Mesenchymal stem cell (in vitro differentiated cells and primary cell): Measurements from ENCODE around the gene SMPD3.

ENCODE experiments used
- DNase-seq: peaks from one replicate; pipeline ENCODE4 v3.0.0-alpha.2; 2013
- H2AFZ ChIP-seq: one replicate; pipeline ENCODE4 v1.6.1; 2013; ENCODE audit warnings: low read depth, mild to moderate bottlenecking, control low read depth, inconsistent platforms, low read length, moderate library complexity
- H2AK5ac ChIP-seq: 2 replicates; pipeline ENCODE4 v1.6.1; 2013; ENCODE audit warnings: low read length, moderate library complexity, mild to moderate bottlenecking, inconsistent platforms; ENCODE audit not compliant: severe bottlenecking
- H2BK120ac ChIP-seq: one replicate; pipeline ENCODE4 v1.6.1; 2013; ENCODE audit warnings: low read depth, mild to moderate bottlenecking, inconsistent platforms, low read length, moderate library complexity
- H2BK12ac ChIP-seq, 2 experiments: one replicate each; pipeline ENCODE4 v1.6.1; 2013; ENCODE audit warnings: inconsistent platforms in 2 of 2, low read length in 2 of 2, mild to moderate bottlenecking in 2 of 2, moderate library complexity in 2 of 2, control low read depth in 1 of 2
- H2BK15ac ChIP-seq: one replicate; pipeline ENCODE4 v1.6.1; 2013; ENCODE audit warnings: mild to moderate bottlenecking, low read depth, inconsistent platforms; ENCODE audit not compliant: poor library complexity, severe bottlenecking
- H2BK5ac ChIP-seq: 2 replicates; pipeline ENCODE4 v1.6.1; 2013; ENCODE audit warnings: low read depth, mild to moderate bottlenecking, low read length, control low read depth, inconsistent platforms; ENCODE audit not compliant: poor library complexity, severe bottlenecking
- H3K14ac ChIP-seq, 2 experiments: one replicate each; pipeline ENCODE4 v1.6.1; 2013; ENCODE audit warnings: inconsistent platforms in 2 of 2, low read length in 2 of 2, control low read depth in 1 of 2, mild to moderate bottlenecking in 1 of 2, moderate library complexity in 1 of 2
- H3K18ac ChIP-seq, 2 experiments: one replicate each; pipeline ENCODE4 v1.6.1; 2013; ENCODE audit warnings: inconsistent platforms in 2 of 2, low read length in 2 of 2, control low read depth in 1 of 2, low read depth in 1 of 2, mild to moderate bottlenecking in 1 of 2
- H3K23ac ChIP-seq, 2 experiments: one replicate each; pipeline ENCODE4 v1.6.1; 2013; ENCODE audit warnings: inconsistent platforms in 2 of 2, low read length in 2 of 2, mild to moderate bottlenecking in 2 of 2, moderate library complexity in 2 of 2, control low read depth in 1 of 2
- H3K27ac ChIP-seq: 2 replicates; pipeline ENCODE4 v1.5.1; 2013; ENCODE audit warnings: mild to moderate bottlenecking, moderate library complexity, low read length, control low read depth, inconsistent platforms; ENCODE audit not compliant: poor library complexity, severe bottlenecking
- H3K27me3 ChIP-seq, 2 experiments: 2 replicates each; pipeline versions ENCODE4 v1.6.1 to v1.7.0; 2013; ENCODE audit warnings: low read length in 2 of 2, mild to moderate bottlenecking in 2 of 2, moderate library complexity in 2 of 2, control low read depth in 1 of 2, inconsistent platforms in 1 of 2; ENCODE audit not compliant: control insufficient read depth in 1 of 2, insufficient read depth in 1 of 2
- H3K36me3 ChIP-seq, 2 experiments: 2 replicates each; pipeline versions ENCODE4 v1.6.1 to v1.7.0; 2013; ENCODE audit warnings: low read length in 2 of 2, control low read depth in 1 of 2, inconsistent platforms in 1 of 2, low read depth in 1 of 2, mild to moderate bottlenecking in 1 of 2; ENCODE audit not compliant: insufficient read depth in 2 of 2, control insufficient read depth in 1 of 2
- H3K4ac ChIP-seq, 2 experiments: one replicate each; pipeline ENCODE4 v1.6.1; 2013; ENCODE audit warnings: inconsistent platforms in 2 of 2, low read length in 2 of 2, mild to moderate bottlenecking in 2 of 2, moderate library complexity in 2 of 2, control low read depth in 1 of 2, low read depth in 1 of 2
- H3K4me1 ChIP-seq: 2 replicates; pipeline ENCODE4 v1.6.1; 2013; ENCODE audit warnings: low read depth, low read length, control low read depth; ENCODE audit not compliant: control insufficient read depth, insufficient read depth
- H3K4me2 ChIP-seq: 2 replicates; pipeline ENCODE4 v1.6.1; 2013; ENCODE audit warnings: low read length, mild to moderate bottlenecking, inconsistent platforms; ENCODE audit not compliant: poor library complexity, severe bottlenecking
- H3K4me3 ChIP-seq, 2 experiments: 2 replicates each; pipeline versions ENCODE4 v1.5.1 to v1.7.0; 2013; ENCODE audit warnings: low read length in 2 of 2, mild to moderate bottlenecking in 2 of 2, control low read depth in 1 of 2, low read depth in 1 of 2; ENCODE audit not compliant: insufficient read depth in 1 of 2
- H3K79me1 ChIP-seq: replicated peaks from 2 replicates; pipeline ENCODE4 v1.6.1; 2013; ENCODE audit warnings: mild to moderate bottlenecking, control low read depth, low read length, inconsistent platforms; ENCODE audit not compliant: poor library complexity, severe bottlenecking
- H3K9ac ChIP-seq: 2 replicates; pipeline ENCODE4 v1.7.0; 2013; ENCODE audit warnings: mild to moderate bottlenecking, low read length, moderate library complexity
- H3K9me3 ChIP-seq: 2 replicates; pipeline ENCODE4 v1.7.0; 2013; ENCODE audit warnings: mild to moderate bottlenecking, low read length; ENCODE audit not compliant: control insufficient read depth
- H4K8ac ChIP-seq: one replicate; pipeline ENCODE4 v1.6.1; 2013; ENCODE audit warnings: inconsistent platforms, mild to moderate bottlenecking, low read length, moderate library complexity
- H4K91ac ChIP-seq: one replicate; pipeline ENCODE4 v1.6.1; 2013; ENCODE audit warnings: mild to moderate bottlenecking, low read length, inconsistent platforms
- WGBS: methylation state at CpG from one replicate; pipeline ENCODE4 v1.1.7; 2013; ENCODE audit warnings: mixed read lengths; 5-methylcytosine and 5-hydroxymethylcytosine counted together

Gene SMPD3

DNA sequence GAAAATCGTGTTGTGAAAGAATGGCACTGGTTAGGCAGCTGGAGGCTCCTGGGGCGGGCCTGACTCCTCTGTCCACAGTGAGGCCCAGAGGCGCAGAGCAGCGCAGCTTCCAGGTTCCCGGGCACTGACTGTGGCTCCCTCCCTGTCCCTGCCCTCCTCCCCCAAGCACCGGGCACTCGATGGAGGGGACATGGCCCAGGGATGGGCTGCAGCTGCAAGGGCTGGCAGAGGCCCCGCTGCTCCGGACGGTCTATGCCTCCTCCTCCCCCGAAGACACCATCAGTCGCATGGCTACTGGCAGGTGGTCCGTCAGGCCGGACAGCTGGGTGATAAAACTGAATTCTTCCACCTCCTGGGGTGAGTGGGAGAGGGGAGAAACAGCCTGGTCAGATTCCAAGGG, 87.4 kb downstream of the SMPD3 start:
- Histone ChIP-seq H3K79me1 (no peaks in the 10 kb centered on the region), H2AK5ac (no peak overlapping the region), H2BK5ac (no peak overlapping the region), H3K27ac (no peak overlapping the region), H3K4me2 (no peak overlapping the region), H3K27me3 (peaks cover 24 to 26% of the 10 kb centered on the region in 2 experiments), H2BK15ac (no peak overlapping the region), H3K9me3 (no peaks in the 10 kb centered on the region), H3K4ac (no peak overlapping the region), H3K23ac (no peak overlapping the region), H2BK12ac (no peak overlapping the region), H3K9ac (peak overlapping the region; percentile 65), H3K14ac (no peak overlapping the region), H4K91ac (no peak overlapping the region), H3K4me1 (peaks cover 24% of the 10 kb centered on the region), H3K36me3 (peaks cover 27 to 44% of the 10 kb centered on the region in 2 experiments), H2AFZ (no peak overlapping the region), H3K18ac (no peak overlapping the region), H2BK120ac (no peak overlapping the region), H3K4me3 (no peak overlapping the region), H4K8ac (no peak overlapping the region)
- no peak for DNase-seq
- WGBS = 87% methylated on average over 14 of the region's 14 CpGs

DNA sequence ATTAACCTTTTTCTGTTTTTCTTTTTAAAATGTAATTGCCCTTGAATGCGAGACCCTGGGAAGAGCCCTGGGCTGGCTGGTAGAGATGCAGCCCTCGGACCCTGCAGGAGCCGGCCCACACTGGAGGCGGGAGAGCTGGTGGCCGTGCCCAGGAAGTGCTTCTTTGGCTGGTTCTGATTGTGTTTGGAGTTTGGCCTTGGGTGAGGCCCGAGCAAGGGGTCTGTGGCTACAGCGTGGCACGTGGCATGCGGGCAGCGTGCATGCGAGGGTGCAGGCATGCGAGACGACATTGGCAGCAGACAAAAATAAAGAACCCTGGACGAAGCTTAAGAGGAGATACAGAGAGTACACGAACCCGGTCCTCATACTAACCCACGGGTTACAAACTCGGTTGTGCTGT, 87.8 kb downstream of the SMPD3 start:
- Histone ChIP-seq H3K4me2 (no peak overlapping the region), H3K79me1 (peaks cover 1% of the 10 kb centered on the region), H3K27ac (no peak overlapping the region), H3K18ac (no peak overlapping the region), H3K4ac (no peak overlapping the region), H3K14ac (no peak overlapping the region), H3K9ac (no peak overlapping the region), H3K4me1 (peaks cover 28% of the 10 kb centered on the region), H3K9me3 (no peaks in the 10 kb centered on the region), H4K8ac (no peak overlapping the region), H3K27me3 (peaks cover 20 to 22% of the 10 kb centered on the region in 2 experiments), H2BK12ac (no peak overlapping the region), H3K23ac (no peak overlapping the region), H2AK5ac (no peak overlapping the region), H2BK15ac (no peak overlapping the region), H3K36me3 (peaks cover 31 to 48% of the 10 kb centered on the region in 2 experiments), H2BK5ac (no peak overlapping the region), H2AFZ (no peak overlapping the region), H2BK120ac (no peak overlapping the region), H4K91ac (no peak overlapping the region), H3K4me3 (no peak overlapping the region)
- DNase-seq = no peak
- 94% methylated on average over 18 of the region's 18 CpGs for WGBS

DNA sequence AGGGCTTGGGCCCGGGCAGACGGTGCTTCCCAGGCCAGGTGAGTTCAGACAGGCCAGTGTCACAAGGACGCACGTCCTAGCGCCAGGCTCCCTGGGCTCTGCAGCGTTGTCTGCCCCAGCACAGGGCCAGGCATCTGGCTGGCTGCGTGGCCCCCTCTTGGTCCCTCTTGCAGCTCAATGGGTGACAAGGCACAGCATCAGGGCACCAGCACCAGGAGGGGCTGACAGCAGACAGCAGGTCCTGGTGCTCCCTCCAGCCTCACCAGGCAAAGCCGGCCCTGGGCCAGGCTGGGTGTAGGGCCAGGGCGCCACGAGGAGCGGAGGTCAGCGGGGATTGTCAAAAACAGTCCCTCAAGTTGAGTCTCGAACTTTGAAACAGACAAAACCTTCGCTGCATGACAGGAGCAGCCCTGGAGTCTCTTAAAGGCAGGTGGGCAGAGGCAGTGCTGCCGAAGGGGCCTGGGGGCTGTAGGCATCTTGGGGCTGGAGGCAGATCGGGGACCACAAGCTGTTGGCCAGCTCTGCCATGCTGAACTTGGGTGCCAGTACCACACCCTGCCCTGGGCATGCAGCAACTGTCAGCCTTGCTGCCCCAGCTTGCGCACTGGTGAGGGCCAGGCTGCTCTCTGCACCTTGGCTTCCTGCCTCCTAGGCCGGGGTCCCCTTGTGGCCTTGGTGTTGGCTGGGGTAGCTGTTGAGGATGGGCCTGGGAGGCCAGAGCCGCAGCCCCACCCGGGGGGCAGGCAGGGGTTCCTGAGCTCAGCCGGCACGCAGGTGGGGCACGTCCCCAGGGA, 88.7 kb downstream of the SMPD3 start:
- H2BK15ac ChIP-seq = no peak overlapping the region
- no peak overlapping the region for H3K23ac ChIP-seq
- peaks cover 3% of the 10 kb centered on the region for H3K79me1 ChIP-seq
- no peak overlapping the region for H3K9ac ChIP-seq
- no peak overlapping the region for H3K4me3 ChIP-seq
- peaks cover 41 to 57% of the 10 kb centered on the region in 2 experiments for H3K36me3 ChIP-seq
- H3K9me3 ChIP-seq = no peaks in the 10 kb centered on the region
- no peak overlapping the region for H3K14ac ChIP-seq
- no peak overlapping the region for H2BK12ac ChIP-seq
- WGBS = 94% methylated on average over 22 of the region's 23 CpGs
- no peak overlapping the region for H2AFZ ChIP-seq
- no peak overlapping the region for H2BK5ac ChIP-seq
- H3K4me2 ChIP-seq = no peak overlapping the region
- no peak overlapping the region for H2BK120ac ChIP-seq
- no peak for DNase-seq
- H3K18ac ChIP-seq = no peak overlapping the region
- no peak overlapping the region for H3K4ac ChIP-seq
- no peak overlapping the region for H2AK5ac ChIP-seq
- H4K8ac ChIP-seq = no peak overlapping the region
- no peak overlapping the region for H3K27ac ChIP-seq
- H3K27me3 ChIP-seq = peaks cover 11 to 13% of the 10 kb centered on the region in 2 experiments
- H4K91ac ChIP-seq = peak overlapping the region; percentile 56
- peaks cover 27% of the 10 kb centered on the region for H3K4me1 ChIP-seq

DNA sequence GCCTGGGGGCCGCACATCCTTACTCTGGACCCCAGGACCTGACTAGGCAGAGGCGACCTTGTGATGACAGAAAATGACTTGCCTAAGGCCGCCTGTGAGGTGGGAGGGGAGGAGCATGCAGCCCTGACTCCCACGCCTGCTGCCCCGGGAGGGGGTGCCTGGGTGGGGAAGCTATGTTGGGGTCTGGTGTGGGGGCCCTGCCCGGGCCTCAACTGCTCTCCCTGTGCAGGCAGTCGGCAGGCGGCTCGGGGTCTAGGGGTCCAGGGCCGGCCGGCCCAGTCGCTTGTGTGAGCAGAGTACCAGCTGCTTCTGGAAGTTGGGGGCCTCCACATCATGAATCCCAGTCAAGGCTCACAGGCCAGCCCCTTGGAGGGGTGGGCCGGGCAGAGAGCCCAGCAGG, 89.4 kb downstream of the SMPD3 start:
- Histone ChIP-seq H2BK12ac (no peak overlapping the region), H3K4ac (no peak overlapping the region), H2BK5ac (no peak overlapping the region), H4K8ac (no peak overlapping the region), H3K27ac (no peak overlapping the region), H3K4me1 (peaks cover 27% of the 10 kb centered on the region), H3K4me3 (no peak overlapping the region), H2AFZ (no peak overlapping the region), H2AK5ac (no peak overlapping the region), H3K79me1 (peaks cover 3% of the 10 kb centered on the region), H2BK15ac (no peak overlapping the region), H3K4me2 (no peak overlapping the region), H3K36me3 (peaks cover 47 to 64% of the 10 kb centered on the region in 2 experiments), H3K18ac (no peak overlapping the region), H3K9ac (no peak overlapping the region), H3K27me3 (peaks cover 4 to 6% of the 10 kb centered on the region in 2 experiments), H3K9me3 (no peaks in the 10 kb centered on the region), H3K23ac (no peak overlapping the region), H3K14ac (no peak overlapping the region), H4K91ac (no peak overlapping the region), H2BK120ac (no peak overlapping the region)
- WGBS = 95% methylated on average over 13 of the region's 13 CpGs
- DNase-seq = no peak
